ENCODE measurements around the gene G6PC2. TPM values are rescaled to one million over a fixed set of nuclear protein-coding genes. Genes with fewer than 3 reads are reported as not detected.

G6PC2 gene
- total RNA-seq, 2 experiments from 2014 or later, result not detected

- no TSS peak for BruUV-seq (replicated peaks)
- DNase-seq (ENCODE audit: low spot score), result no peak
- H2AFZ ChIP-seq (ENCODE audit: low read length), result no peak overlapping the region
- ChIA-PET POLR2A (interaction anchor here (0.8 kb wide), 1 partner anchor 48 kb away, joined by 3 read pairs; no protein-coding TSS in a partner anchor), CTCF (ENCODE audit: unreplicated experiment) (no interaction called here)
- no peaks in the 10 kb centered on the region for H3K36me3 ChIP-seq (ENCODE audit: insufficient read depth, low read length)
- no peaks in the 10 kb centered on the region for H3K9me3 ChIP-seq (ENCODE audit: low read length)
- no peaks in the 10 kb centered on the region for H3K79me2 ChIP-seq (ENCODE audit: insufficient read depth, low read depth, low read length)
- TF ChIP-seq EZH2phosphoT487 (IDR thresholded peaks at IDR 0.05; ENCODE audit: borderline replicate concordance, low read depth, low read length), result no peak
- TF ChIP-seq, protein P1, sequence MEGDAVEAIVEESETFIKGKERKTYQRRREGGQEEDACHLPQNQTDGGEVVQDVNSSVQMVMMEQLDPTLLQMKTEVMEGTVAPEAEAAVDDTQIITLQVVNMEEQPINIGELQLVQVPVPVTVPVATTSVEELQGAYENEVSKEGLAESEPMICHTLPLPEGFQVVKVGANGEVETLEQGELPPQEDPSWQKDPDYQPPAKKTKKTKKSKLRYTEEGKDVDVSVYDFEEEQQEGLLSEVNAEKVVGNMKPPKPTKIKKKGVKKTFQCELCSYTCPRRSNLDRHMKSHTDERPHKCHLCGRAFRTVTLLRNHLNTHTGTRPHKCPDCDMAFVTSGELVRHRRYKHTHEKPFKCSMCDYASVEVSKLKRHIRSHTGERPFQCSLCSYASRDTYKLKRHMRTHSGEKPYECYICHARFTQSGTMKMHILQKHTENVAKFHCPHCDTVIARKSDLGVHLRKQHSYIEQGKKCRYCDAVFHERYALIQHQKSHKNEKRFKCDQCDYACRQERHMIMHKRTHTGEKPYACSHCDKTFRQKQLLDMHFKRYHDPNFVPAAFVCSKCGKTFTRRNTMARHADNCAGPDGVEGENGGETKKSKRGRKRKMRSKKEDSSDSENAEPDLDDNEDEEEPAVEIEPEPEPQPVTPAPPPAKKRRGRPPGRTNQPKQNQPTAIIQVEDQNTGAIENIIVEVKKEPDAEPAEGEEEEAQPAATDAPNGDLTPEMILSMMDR (conservative IDR thresholded peaks at IDR 0.05; ENCODE audit: low read length), result no peak
- H3K4me3 ChIP-seq (ENCODE audit: low read depth, low read length, poor library complexity, severe bottlenecking), result no peak overlapping the region
- intact Hi-C loops (cut with micrococcal nuclease; ENCODE audit: unreplicated experiment), result no loop called here
- H3K27ac ChIP-seq (ENCODE audit: low read depth, low read length, poor library complexity, severe bottlenecking), result no peak overlapping the region
- H4K20me1 ChIP-seq (ENCODE audit: insufficient read depth, low read length), result no peaks in the 10 kb centered on the region
- no peaks in the 10 kb centered on the region for H3K4me1 ChIP-seq (ENCODE audit: insufficient read depth, low read length, poor library complexity, severe bottlenecking)
- no peaks in the 10 kb centered on the region for H3K9me2 ChIP-seq (ENCODE audit: insufficient read depth, low read length)
- H3K4me2 ChIP-seq (ENCODE audit: low read length), result no peak overlapping the region
Measured at GRCh38 chr2:168939918-168940317, 38.8 kb downstream of the G6PC2 start.

GRCh38 chr2:168941297-168941696, 40.2 kb downstream of the G6PC2 start:
- H3K4me2 ChIP-seq (ENCODE audit: low read length), result no peak overlapping the region
- no peak overlapping the region for H3K27ac ChIP-seq (ENCODE audit: low read depth, low read length, poor library complexity, severe bottlenecking)
- H3K36me3 ChIP-seq (ENCODE audit: insufficient read depth, low read length), result no peaks in the 10 kb centered on the region
- BruUV-seq (replicated peaks), result no TSS peak
- H3K9me3 ChIP-seq (ENCODE audit: low read length), result no peaks in the 10 kb centered on the region
- intact Hi-C loops (cut with micrococcal nuclease; ENCODE audit: unreplicated experiment), result no loop called here
- no peaks in the 10 kb centered on the region for H3K4me1 ChIP-seq (ENCODE audit: insufficient read depth, low read length, poor library complexity, severe bottlenecking)
- CTCF ChIA-PET (ENCODE audit: unreplicated experiment), result no interaction called here
- H3K4me3 ChIP-seq (ENCODE audit: low read depth, low read length, poor library complexity, severe bottlenecking), result no peak overlapping the region
- no peaks in the 10 kb centered on the region for H4K20me1 ChIP-seq (ENCODE audit: insufficient read depth, low read length)
- DNase-seq (ENCODE audit: low spot score), result no peak
- no peaks in the 10 kb centered on the region for H3K79me2 ChIP-seq (ENCODE audit: insufficient read depth, low read depth, low read length)
- no peak overlapping the region for H2AFZ ChIP-seq (ENCODE audit: low read length)
- POLR2A ChIA-PET, result interaction anchor here (0.6 kb wide), 1 partner anchor 179 kb away, joined by 5 read pairs; no protein-coding TSS in a partner anchor
- TF ChIP-seq EZH2phosphoT487 (IDR thresholded peaks at IDR 0.05; ENCODE audit: borderline replicate concordance, low read depth, low read length), result no peak
- TF ChIP-seq, protein P1 (conservative IDR thresholded peaks at IDR 0.05; ENCODE audit: low read length), result no peak
- no peaks in the 10 kb centered on the region for H3K9me2 ChIP-seq (ENCODE audit: insufficient read depth, low read length)

DNA sequence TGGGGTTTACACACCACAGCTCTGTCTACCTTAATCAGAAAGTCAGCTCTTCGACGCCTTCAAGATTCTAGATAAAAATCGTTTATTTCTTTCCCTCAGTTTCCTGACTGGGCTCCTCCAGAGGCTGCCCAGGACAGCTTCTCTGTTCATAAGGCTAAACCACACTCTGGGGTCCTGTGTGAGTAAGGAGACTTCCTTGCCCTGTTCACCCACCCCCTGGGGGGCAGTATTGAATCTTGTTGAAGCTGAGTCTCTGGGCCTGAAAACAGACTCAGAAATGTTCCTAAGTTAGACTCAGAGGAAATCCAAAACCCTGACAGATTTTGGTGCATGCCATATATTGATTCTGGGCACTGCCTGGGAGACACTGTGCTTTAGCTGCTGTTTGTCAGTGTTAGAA, 43.0 kb downstream of the G6PC2 start:
- Histone ChIP-seq H3K27ac (ENCODE audit: low read depth, low read length, poor library complexity, severe bottlenecking) (no peak overlapping the region), H3K4me2 (ENCODE audit: low read length) (no peak overlapping the region), H3K36me3 (ENCODE audit: insufficient read depth, low read length) (no peaks in the 10 kb centered on the region), H3K79me2 (ENCODE audit: insufficient read depth, low read depth, low read length) (no peaks in the 10 kb centered on the region), H4K20me1 (ENCODE audit: insufficient read depth, low read length) (no peaks in the 10 kb centered on the region), H3K9me2 (ENCODE audit: insufficient read depth, low read length) (no peaks in the 10 kb centered on the region), H3K9me3 (ENCODE audit: low read length) (no peaks in the 10 kb centered on the region), H2AFZ (ENCODE audit: low read length) (no peak overlapping the region), H3K4me3 (ENCODE audit: low read depth, low read length, poor library complexity, severe bottlenecking) (no peak overlapping the region), H3K4me1 (ENCODE audit: insufficient read depth, low read length, poor library complexity, severe bottlenecking) (no peaks in the 10 kb centered on the region)
- no TSS peak for BruUV-seq (replicated peaks)
- ChIA-PET POLR2A (no interaction called here), CTCF (ENCODE audit: unreplicated experiment) (no interaction called here)
- intact Hi-C loops (cut with micrococcal nuclease; ENCODE audit: unreplicated experiment), result no loop called here
- no peak for DNase-seq (ENCODE audit: low spot score)
- TF ChIP-seq, protein P1 (conservative IDR thresholded peaks at IDR 0.05; ENCODE audit: low read length), result no peak
- TF ChIP-seq EZH2phosphoT487 (IDR thresholded peaks at IDR 0.05; ENCODE audit: borderline replicate concordance, low read depth, low read length), result no peak
